ENCODE measurements around the gene SPECC1L.

Gene SPECC1L

DNA sequence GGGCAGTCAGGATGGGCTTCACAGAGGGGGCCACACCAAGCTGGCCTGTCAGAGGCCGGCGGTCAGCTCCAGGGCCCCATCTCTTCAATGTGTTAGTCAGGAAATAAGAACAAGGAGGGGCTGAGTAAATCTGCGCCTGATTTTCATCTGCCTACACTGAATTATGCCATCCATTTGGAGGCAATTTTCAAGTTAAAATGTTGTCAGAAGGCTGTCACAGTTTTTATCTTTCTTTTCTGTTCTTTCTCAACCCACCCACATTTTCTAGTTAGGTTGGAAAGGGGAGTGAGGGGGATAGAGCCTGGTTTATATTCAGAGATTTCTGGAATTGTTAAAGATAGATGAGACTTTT is 175.6 kb downstream of the SPECC1L start:
- no peak for DNase-seq

DNA sequence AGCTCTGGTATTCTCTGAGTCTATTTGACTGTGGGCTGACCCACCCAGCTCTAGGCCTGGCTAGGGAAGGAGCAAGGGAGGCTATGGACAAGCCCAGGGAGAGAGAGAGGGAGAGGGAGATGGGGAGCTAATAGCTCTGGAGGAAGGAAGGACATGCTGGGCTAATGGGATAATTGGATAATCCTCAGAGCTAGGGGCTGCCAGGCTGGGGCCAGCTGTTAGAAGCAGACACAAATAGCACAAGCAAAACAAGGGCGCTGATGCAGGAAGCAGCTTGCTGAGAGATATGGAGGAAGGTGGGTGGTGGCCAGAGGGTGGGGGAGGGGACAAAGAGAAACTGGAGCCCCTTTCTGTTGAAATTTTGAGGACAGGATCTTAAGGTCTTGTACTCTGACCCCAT is 180.0 kb downstream of the SPECC1L start:
- no peak for DNase-seq

DNA sequence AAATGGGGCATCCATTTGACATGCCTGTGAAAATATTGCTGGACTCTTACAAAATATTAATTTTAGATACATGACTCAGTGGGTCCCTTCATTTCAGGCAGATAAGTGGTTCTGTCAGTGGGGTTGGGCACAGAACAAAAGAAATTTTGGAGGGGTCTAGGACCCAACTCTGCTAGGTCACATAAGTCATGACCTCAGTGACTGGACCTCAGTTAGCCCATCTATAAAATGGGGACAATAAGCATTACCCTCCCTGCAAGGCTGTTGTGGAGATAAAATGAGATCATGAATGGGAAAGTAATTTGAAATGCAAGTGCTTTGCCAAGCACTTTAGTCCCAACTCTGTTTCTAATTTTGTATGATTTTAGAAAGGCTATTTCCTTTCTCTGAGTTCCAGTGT is 180.5 kb downstream of the SPECC1L start:
- no peak for DNase-seq

DNA sequence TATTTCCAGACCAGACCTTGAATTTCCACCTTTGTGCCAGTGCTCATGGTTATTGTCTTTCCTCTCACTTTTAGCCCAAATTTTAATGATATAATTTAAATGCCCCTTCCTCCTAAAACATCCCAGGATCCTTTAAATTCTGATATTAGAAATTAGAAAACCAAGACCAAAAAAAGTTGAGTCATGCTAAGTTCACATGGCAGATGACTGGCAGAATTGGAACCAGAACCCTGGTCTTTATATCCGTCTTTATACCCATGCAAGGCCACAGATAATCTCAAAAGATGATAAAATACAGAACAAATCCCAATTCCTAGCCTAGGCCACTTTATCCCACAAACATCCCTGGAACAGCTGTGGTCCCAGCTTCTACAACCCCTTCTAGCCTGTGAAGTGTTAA is 183.2 kb downstream of the SPECC1L start:
- no peak for DNase-seq

DNA sequence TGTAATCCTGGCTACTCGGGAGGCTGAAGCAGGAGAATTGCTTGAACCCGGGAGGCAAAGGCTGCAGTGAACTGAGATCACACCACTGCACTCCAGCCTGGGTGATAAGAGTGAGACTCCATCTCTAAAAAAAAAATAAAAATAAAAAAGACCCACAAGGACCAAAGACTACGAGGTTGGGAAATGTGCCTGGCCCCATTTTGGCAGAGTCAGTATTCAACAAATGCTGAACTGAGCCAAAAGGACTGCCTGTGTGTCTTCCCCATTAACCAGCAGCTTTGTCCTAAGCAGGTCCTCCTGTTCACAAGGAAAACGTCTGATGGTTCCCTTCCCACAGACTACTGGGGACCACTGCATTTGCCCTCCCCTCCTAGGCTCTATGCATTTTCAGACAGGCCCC is 184.4 kb downstream of the SPECC1L start:
- no peak for DNase-seq

DNA sequence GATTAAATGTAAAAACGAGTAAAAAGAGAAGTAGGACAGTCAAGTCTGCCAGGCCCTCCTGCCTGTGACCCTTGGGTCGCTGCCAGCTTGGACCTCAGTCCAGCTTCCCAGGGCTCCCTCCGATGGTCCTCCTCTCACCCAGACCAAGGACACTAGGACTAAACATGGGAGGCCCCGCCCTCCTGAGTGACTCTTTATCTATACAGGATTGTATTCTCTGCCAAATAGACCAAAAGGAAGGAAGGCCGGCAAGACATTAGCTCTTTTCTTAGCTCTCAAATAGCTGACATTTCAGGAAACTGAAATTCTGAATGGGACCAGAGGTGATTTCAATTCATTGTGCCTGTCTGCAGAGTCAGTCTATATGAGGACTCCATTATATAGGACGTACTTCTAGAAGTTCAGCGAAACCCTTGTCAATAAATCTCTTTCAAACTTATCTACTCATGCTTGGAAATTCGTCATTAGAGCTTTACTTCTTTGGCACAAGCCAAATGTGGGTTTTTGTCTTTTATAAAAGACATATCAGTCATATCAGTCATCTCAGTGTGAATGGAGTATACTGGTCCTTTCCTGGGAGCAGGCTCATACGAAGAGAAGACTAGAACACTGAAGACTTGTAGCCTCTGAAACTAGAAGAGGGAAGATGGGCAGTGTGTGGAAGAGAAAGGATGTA is 185.3 kb downstream of the SPECC1L start:
- DNase-seq: no peak

DNA sequence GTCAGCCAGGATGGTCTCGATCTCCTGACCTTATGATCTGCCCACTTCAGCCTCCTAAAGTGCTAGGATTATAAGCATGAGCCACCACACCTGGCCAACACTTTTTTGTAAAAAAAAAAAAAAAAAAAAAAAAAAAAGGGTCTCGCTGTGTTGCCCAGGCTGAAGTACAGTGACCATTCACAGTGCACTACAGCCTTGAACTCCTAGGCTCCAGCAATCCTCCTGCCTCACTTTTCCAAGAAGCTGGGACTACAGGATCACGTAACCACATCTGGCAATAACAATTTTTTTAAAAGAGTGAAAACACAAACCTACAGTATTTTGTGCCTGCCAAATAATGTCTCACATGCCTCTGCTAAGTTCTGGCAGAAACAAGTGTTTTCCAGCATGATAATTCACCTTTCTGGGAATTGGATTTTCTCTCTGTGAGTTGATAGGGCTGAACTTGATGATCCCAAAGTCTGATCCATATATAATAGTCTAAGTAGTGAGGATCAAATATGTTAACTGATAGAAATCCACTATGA is 187.3 kb downstream of the SPECC1L start:
- no peak for DNase-seq

DNA sequence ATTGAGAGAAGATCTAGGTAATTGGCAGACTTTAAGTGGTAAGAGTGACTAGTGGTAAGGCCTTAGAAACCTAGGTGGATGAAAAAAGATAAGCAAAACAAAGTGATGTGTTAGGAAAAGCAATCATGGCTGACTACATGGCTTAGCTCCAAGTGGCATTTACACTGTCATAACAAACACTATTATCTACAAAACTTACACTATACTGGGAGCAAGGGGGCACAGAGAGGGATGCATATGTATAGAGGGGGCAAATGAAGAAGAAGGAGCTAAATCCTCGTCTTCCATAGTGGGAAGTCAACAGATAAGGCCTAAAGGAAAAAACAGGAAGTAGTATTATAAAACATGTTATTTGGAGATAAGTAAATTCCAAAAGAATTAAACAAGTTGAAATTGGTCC is 189.3 kb downstream of the SPECC1L start:
- no peak for DNase-seq

DNA sequence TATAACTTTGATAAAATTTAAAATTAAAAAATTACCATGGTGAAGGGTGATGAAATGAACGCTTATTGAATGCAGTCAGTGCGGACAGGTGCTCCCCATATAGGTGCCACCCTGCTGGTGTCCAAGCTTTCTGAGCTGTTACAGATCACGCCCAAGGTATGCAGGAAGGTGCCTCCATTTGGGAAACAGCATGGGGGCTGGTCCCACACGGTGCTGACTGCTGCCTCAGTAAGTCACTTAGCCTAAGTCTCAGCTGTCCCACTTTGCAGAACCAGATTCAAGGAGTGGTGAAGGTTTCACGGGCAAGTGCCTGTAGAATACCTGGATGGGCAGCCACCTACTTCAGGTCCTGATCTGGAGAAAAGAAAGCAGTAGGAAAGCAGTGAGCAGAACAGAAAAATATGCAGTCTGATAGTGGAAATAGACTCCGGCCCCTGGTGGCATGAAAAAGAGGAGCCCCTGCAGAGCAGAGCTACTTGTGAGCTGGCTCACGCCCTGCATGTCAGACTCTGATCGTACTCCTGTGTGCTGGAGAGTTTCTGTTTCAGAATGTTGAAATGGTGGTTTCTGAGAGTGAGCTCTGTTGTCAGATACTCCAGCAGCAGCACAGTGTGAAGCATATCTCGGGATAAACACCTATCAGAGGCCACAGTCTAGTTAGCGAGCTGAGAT is 189.9 kb downstream of the SPECC1L start:
- DNase-seq: no peak

DNA sequence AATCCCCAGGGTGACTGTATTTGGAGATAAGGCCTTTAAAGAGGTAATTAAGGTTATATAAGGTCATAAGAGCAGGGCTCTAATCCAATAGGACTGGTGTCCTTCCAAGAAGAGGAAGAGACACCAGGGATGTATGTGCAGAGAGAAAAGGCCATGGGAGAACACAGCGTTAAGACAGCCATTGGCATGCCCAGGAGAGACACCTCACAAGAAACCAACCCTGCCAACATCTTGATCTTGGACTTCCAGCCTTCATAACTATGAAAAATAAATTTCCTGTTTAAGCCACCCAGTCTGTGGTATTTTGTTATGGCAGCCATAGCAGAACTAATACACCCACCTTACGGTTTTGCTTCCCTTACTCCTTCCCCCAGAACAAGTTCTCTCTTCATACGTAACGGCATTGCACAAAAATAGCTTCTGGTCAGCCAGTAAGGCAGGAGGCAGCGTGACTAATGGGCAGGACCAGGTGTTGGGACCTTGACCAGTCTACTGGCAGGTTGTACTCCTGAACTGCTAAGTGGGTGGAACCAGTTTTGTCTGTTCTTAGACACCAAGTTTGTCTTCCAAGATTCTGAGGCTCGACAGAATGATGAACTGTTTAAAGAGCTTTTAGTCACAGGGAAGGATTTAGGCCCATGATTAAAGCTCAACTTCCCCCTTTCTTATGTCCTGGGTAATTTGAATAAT is 192.6 kb downstream of the SPECC1L start:
- no peak for DNase-seq

DNA sequence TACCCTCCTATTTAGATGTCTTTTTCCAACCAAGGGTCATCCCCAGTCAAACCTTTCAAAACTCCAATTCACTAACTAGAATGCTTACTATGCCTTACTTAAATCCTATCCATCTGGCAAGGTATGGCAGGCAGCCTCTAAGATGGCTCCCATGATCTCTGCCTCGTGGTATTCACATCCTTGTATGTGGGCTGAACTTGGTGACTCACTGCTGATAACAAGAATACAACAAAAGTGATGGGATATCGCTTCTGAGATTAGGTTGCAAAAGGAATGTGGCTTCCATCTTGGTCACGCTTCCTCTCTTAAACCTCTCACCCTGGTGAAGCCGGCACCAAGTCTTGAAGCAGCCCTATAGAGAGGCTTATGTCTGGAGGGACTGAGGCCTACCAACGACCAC is 194.9 kb downstream of the SPECC1L start:
- no peak for DNase-seq

DNA sequence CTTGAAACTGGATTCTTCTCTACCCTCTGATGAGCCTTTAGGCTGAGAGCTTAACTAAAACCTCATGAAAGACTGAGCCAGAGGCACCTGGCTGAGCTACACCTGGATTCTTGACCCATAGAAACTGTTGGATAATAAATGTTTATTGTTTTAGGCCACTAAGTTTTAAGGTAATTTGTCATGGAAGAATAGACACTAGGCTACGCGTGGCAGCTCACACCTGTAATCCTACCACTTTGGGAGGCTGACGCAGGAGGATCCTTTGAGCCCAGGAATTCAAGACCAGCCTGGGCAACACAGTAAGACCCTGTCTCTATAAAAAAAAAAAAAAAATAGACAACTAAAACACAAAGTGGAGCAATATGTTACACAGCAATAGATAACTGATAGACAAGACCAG is 195.3 kb downstream of the SPECC1L start:
- DNase-seq: no peak

DNA sequence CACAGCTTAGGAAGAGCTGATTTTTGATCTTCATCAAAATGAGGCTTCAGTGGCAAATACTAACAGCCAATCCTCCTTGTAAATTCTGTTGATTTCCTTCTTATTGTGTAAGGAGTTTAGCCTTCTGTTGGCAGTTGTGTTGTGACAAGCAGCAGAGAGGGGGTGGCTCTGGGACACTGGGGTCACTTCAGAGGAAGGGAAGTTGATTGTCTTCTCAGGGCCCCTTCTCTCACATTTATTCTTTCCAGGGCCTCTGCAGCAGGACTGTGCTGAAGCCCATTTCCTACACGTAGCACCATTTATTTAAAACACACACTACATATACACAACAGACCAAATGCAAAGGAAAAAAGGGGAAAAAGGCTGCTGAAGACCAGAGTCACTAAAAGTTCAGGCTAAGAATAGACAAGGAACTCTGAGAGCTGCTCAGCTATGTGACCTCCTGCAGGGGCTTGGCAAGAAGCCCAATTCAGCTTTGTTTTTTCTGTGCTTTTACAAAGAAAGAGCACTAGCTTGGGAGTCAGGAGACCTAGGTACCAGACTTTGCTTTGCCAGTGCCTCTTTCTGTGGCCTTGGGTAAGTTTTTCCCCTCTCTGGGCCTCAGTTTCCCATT is 196.2 kb downstream of the SPECC1L start:
- DNase-seq: no peak

DNA sequence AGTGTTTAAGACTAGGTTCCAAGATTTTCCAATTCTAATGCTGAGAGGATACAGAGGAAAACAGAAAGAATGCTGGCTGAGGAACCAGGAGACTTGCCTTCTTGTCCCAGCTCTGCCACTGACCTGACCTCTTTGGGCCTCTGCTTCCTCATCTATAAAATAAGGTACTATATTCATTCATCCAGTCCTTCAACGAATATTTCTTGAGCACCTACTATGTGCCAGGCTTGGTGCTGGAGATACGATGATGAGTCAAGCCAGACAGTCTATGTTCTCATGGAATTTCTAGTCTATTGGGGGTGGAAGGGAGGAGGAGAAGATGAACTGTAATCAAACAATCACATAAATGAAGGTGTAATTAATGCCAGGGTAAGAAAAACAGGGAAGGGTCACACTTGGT is 196.7 kb downstream of the SPECC1L start:
- DNase-seq: no peak
